ENCODE measurements around the gene UGT1A6. TPM values are rescaled to one million over a fixed set of nuclear protein-coding genes. Genes with fewer than 3 reads are reported as not detected.

Gene UGT1A6
- polyA plus RNA-seq, 3 donors from 2014 or later, result not detected

- Mint-ChIP-seq H3K9me3 (no peaks in the 10 kb centered on the region), H3K27ac (no peak overlapping the region), H3K36me3 (no peaks in the 10 kb centered on the region), H3K4me1 (no peaks in the 10 kb centered on the region), H3K27me3 (ENCODE audit: low read depth in 3 of 3) (peaks cover 0 to 6% (median 1%) of the 10 kb centered on the region in 3 donors), H3K4me3 (no peak overlapping the region)
- DNase-seq, result no peak
These were observed 128.1 kb downstream of the UGT1A6 start for GRCh38 chr2:233820774-233821105.

- no peak for DNase-seq
- no peaks in the 10 kb centered on the region for H3K9me3 Mint-ChIP-seq
- no peaks in the 10 kb centered on the region for H3K4me1 Mint-ChIP-seq
- no peaks in the 10 kb centered on the region for H3K36me3 Mint-ChIP-seq
- peaks cover 0 to 5% (median 1%) of the 10 kb centered on the region in 3 donors for H3K27me3 Mint-ChIP-seq (ENCODE audit: low read depth in 3 of 3)
- no peak overlapping the region for H3K27ac Mint-ChIP-seq
- H3K4me3 Mint-ChIP-seq, result no peak overlapping the region
These were observed 128.5 kb downstream of the UGT1A6 start for GRCh38 chr2:233821196-233821595.

GRCh38 chr2:233821709-233822100 lies 129.0 kb downstream of the UGT1A6 start:
- Mint-ChIP-seq H3K27ac (no peak overlapping the region), H3K27me3 (ENCODE audit: low read depth in 3 of 3) (peaks cover 0 to 3% (median 1%) of the 10 kb centered on the region in 3 donors), H3K9me3 (no peaks in the 10 kb centered on the region), H3K36me3 (no peaks in the 10 kb centered on the region), H3K4me1 (no peaks in the 10 kb centered on the region), H3K4me3 (no peak overlapping the region)
- no peak for DNase-seq

- H3K4me1 Mint-ChIP-seq, result no peaks in the 10 kb centered on the region
- peaks cover 0 to 3% (median 1%) of the 10 kb centered on the region in 3 donors for H3K27me3 Mint-ChIP-seq (ENCODE audit: low read depth in 3 of 3)
- no peak overlapping the region for H3K27ac Mint-ChIP-seq
- H3K36me3 Mint-ChIP-seq, result no peaks in the 10 kb centered on the region
- no peaks in the 10 kb centered on the region for H3K9me3 Mint-ChIP-seq
- DNase-seq, result no peak
- H3K4me3 Mint-ChIP-seq, result no peak overlapping the region
These were observed 129.5 kb downstream of the UGT1A6 start for GRCh38 chr2:233822101-233822771.

Other genes starting within 250 kb of the UGT1A6 start
- gene USP40, start 126.1 kb upstream of the UGT1A6 start, polyA plus RNA-seq, result 1 to 10 TPM; 3.4 to 8.6 (median 5.1) TPM
- gene UGT1A8, start 75.3 kb upstream of the UGT1A6 start, polyA plus RNA-seq, result not detected
- not detected for gene UGT1A10, start 56.4 kb upstream of the UGT1A6 start, polyA plus RNA-seq
- gene UGT1A9, start 21.0 kb upstream of the UGT1A6 start, polyA plus RNA-seq, result not detected
- gene UGT1A7, start 11.0 kb upstream of the UGT1A6 start, polyA plus RNA-seq, result not detected
- not detected for gene UGT1A5, start 20.0 kb downstream of the UGT1A6 start, polyA plus RNA-seq
- gene UGT1A4, start 25.8 kb downstream of the UGT1A6 start, polyA plus RNA-seq, result not detected
- gene UGT1A3, start 36.2 kb downstream of the UGT1A6 start, polyA plus RNA-seq, result not detected
- not detected for gene UGT1A1, start 67.4 kb downstream of the UGT1A6 start, polyA plus RNA-seq
- not detected for gene MROH2A, start 85.4 kb downstream of the UGT1A6 start, polyA plus RNA-seq
- gene HJURP, start 161.6 kb downstream of the UGT1A6 start, polyA plus RNA-seq, result 1 to 10 TPM in 1 of 3 donors, under 1 TPM in 2; 0.47 to 1.2 (median 0.69) TPM
- under 1 TPM; 0.06 to 0.52 (median 0.42) TPM for gene TRPM8, start 224.5 kb downstream of the UGT1A6 start, polyA plus RNA-seq